Lung (tissue), 12 donors: ENCODE results near the gene CNTN1. TPM values are rescaled to one million over a fixed set of nuclear protein-coding genes. Genes with fewer than 3 reads are reported as not detected.

Experiments
- ATAC-seq: fragments of 200-7000 bp; cut with Tn5 transposase; one replicate; pipeline ENCODE4 v1.9.1; 2020; ENCODE audit warnings: moderate number of reproducible peaks; ENCODE audit not compliant: insufficient read depth, low FRiP score
- DNase-seq, 3 donors: peaks; one replicate each; pipeline ENCODE4 v3.0.0-alpha.2; 2013 to 2017
- H3K27ac ChIP-seq, 2 donors: one replicate each; pipeline ENCODE4 v1.5.1; 2013; ENCODE audit warnings: mild to moderate bottlenecking in 2 of 2, moderate library complexity in 2 of 2, control low read depth in 1 of 2, inconsistent platforms in 1 of 2, low read depth in 1 of 2, low read length in 1 of 2
- H3K27me3 ChIP-seq, 3 donors: one replicate each; pipeline ENCODE4 v1.5.1; 2013; ENCODE audit warnings: low read length in 2 of 3; ENCODE audit not compliant: control insufficient read depth in 3 of 3, insufficient read depth in 3 of 3
- H3K36me3 ChIP-seq, 4 donors: one replicate each; pipeline ENCODE4 v1.5.1; 2013; ENCODE audit warnings: low read length in 4 of 4, mild to moderate bottlenecking in 1 of 4, moderate library complexity in 1 of 4; ENCODE audit not compliant: control insufficient read depth in 4 of 4, insufficient read depth in 4 of 4
- H3K4me1 ChIP-seq, 5 donors: one replicate each; pipeline ENCODE4 v1.5.1; 2013; ENCODE audit warnings: low read length in 5 of 5, mild to moderate bottlenecking in 2 of 5, moderate library complexity in 1 of 5; ENCODE audit not compliant: control insufficient read depth in 5 of 5, insufficient read depth in 5 of 5
- H3K4me3 ChIP-seq: one replicate; pipeline ENCODE4 v1.5.1; 2013; ENCODE audit warnings: mild to moderate bottlenecking, control low read depth, moderate library complexity
- H3K9ac ChIP-seq, 2 donors: one replicate each; pipeline ENCODE4 v1.5.1; 2013; ENCODE audit warnings: low read length in 2 of 2, control low read depth in 1 of 2; ENCODE audit not compliant: insufficient read depth in 1 of 2
- H3K9me3 ChIP-seq, 4 donors: one replicate each; pipeline ENCODE4 v1.5.1; 2013; ENCODE audit warnings: low read length in 3 of 4, mild to moderate bottlenecking in 1 of 4, moderate library complexity in 1 of 4; ENCODE audit not compliant: control insufficient read depth in 4 of 4, insufficient read depth in 3 of 4
- WGBS, 2 donors: extraction: QIAGEN DNeasy Blood & Tissue Kit; methylation state at CpG; one replicate each; pipeline ENCODE4 v1.1.7; 2013; 5-methylcytosine and 5-hydroxymethylcytosine counted together
- polyA plus RNA-seq, 2 donors: library from polyadenylated mRNA; stranded (reverse); fragments of 200-250 nt; gene quantifications; one replicate each; pipeline ENCODE4 v1.2.1, GENCODE V29; 2013
- total RNA-seq, 2 donors: library from RNA; depleted of rRNA in 1 of 2; stranded (reverse); fragments of >200 nt in 1 of 2; gene quantifications; one replicate each; pipeline ENCODE4 v1.2.1, GENCODE V29; 2014 to 2021
- TF ChIP-seq, protein P1 (sequence below): IDR thresholded peaks from 2 replicates; pipeline ENCODE4 v1.5.1; 2012; ENCODE audit warnings: mild to moderate bottlenecking; ENCODE audit errors: control extremely low read depth, extremely low read depth
- donor health status: control.
- donor health status: control.
- donor health status: Bipolar disorder and iron deficiency.
- donor health status: healthy.
- donor health status: DM: yes; HTN: yes; CAD: no.

CNTN1 gene
- total and polyA plus RNA-seq, 4 donors = 0.10 to 47.6 (median 1.1) TPM

DNA sequence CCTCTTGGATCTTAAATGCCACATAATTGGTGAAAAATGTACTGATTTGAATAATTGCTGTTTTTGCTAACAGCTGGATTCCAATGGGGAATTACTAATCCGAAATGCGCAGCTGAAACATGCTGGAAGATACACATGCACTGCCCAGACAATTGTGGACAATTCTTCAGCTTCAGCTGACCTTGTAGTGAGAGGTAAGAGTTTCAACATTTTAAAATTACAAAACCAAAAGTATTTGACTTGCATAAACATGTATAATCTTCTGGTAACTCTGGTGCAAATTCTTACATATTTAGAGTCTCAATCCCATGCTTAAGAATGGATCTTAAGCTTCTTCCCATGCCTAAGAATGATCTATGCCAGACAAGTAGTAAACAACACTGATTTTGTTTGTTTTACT, 266.8 kb downstream of the CNTN1 start:
- 83 to 86% methylated on average over 2 of the region's 2 CpGs for WGBS, 2 donors
- no peaks in the 10 kb centered on the region for H3K4me1 ChIP-seq
- H3K27me3 ChIP-seq = no peaks in the 10 kb centered on the region
- H3K27ac ChIP-seq = no peak overlapping the region
- ATAC-seq (no peak), DNase-seq (no peak)
- no peaks in the 10 kb centered on the region for H3K9me3 ChIP-seq
- no peak overlapping the region for H3K4me3 ChIP-seq
- TF ChIP-seq, protein P1, sequence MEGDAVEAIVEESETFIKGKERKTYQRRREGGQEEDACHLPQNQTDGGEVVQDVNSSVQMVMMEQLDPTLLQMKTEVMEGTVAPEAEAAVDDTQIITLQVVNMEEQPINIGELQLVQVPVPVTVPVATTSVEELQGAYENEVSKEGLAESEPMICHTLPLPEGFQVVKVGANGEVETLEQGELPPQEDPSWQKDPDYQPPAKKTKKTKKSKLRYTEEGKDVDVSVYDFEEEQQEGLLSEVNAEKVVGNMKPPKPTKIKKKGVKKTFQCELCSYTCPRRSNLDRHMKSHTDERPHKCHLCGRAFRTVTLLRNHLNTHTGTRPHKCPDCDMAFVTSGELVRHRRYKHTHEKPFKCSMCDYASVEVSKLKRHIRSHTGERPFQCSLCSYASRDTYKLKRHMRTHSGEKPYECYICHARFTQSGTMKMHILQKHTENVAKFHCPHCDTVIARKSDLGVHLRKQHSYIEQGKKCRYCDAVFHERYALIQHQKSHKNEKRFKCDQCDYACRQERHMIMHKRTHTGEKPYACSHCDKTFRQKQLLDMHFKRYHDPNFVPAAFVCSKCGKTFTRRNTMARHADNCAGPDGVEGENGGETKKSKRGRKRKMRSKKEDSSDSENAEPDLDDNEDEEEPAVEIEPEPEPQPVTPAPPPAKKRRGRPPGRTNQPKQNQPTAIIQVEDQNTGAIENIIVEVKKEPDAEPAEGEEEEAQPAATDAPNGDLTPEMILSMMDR = no peak
- no peaks in the 10 kb centered on the region for H3K36me3 ChIP-seq
- no peak overlapping the region for H3K9ac ChIP-seq

- Histone ChIP-seq H3K4me3 (no peak overlapping the region), H3K9me3 (no peaks in the 10 kb centered on the region), H3K27ac (no peak overlapping the region), H3K36me3 (no peaks in the 10 kb centered on the region), H3K27me3 (no peaks in the 10 kb centered on the region), H3K9ac (no peak overlapping the region), H3K4me1 (no peaks in the 10 kb centered on the region)
- no peak for DNase-seq
- TF ChIP-seq, protein P1 = no peak
- 86 to 96% methylated on average over 2 of the region's 2 CpGs for WGBS, 2 donors
- no peak for ATAC-seq
These were observed 271.5 kb downstream of the CNTN1 start for GRCh38 chr12:40963751-40964150.

DNA sequence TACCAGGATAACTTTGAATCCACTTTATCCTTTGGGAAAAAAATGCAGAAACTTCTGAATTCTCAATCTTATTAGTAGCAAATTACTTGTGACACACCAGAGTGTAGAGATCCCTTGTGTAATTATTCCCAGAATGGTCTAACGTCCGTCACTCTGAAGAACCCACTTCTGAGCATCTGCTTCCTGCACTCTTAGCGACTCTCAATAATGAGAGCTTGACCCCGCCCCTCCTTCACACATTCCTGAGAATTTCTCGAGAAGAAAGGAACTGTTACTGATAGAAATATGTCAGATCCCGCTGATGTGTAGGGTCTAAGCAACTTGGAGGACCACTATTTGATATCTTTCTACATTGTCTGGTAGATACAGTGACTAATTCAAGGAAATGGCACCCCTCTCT, 277.6 kb downstream of the CNTN1 start:
- Histone ChIP-seq H3K4me1 (no peaks in the 10 kb centered on the region), H3K27ac (no peak overlapping the region), H3K9ac (no peak overlapping the region), H3K9me3 (no peaks in the 10 kb centered on the region), H3K27me3 (no peaks in the 10 kb centered on the region), H3K36me3 (no peaks in the 10 kb centered on the region), H3K4me3 (no peak overlapping the region)
- 57 to 80% methylated on average over 6 of the region's 6 CpGs for WGBS, 2 donors
- TF ChIP-seq, protein P1 = no peak
- no peak for DNase-seq
- no peak for ATAC-seq

DNA sequence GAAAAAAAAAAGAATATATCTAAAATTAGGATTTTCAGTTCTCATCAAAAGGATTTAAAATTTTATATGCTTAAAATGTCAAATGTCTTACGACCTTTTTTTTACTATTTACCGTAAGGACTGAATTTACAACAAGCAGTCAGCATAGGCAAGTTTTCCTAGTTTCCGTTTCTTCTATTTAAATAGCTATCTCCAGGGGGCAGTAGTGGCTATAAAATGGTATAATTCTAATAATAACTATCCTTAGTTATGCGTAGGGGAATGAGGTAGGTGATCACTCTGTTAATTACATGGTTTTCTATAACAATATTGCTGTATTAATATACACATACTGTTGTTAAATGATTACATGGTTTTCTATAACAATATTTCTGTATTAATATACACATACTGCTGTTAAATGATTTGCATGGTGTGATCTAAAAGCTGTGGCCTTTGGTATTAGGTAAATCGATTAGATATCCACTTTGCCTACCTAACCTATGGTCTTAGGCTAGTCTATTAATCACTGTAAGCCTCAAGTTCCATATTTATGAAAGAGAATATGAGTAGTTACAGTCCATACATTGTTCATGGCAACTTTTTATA, 278.2 kb downstream of the CNTN1 start:
- Histone ChIP-seq H3K4me3 (no peak overlapping the region), H3K36me3 (no peaks in the 10 kb centered on the region), H3K9ac (no peak overlapping the region), H3K27ac (no peak overlapping the region), H3K27me3 (no peaks in the 10 kb centered on the region), H3K9me3 (no peaks in the 10 kb centered on the region), H3K4me1 (no peaks in the 10 kb centered on the region)
- WGBS, 2 donors = 84 to 87% methylated on average over 5 of the region's 5 CpGs
- TF ChIP-seq, protein P1 = no peak
- DNase-seq = no peak
- ATAC-seq = no peak
